Measurements from ENCODE around the gene ZRSR2.

DNA sequence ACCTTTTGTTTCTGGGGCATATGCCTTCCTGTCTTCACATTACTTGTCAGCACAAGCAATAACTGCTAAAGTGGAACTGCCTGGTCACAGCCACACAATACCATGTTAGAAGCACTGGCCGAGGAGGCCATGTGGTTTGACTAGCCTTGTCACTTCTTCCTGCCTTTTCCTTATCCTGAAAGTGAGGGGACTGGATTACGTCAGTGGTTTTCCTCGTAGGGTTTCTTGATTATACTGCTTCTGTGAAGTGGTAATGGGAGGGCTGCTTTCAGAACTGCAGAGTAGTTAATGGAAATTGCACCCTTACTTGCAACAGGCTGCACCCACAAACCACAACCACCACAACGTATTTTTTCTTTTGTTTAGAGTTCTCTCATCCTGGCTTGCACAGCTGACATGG is 26.6 kb downstream of the ZRSR2 start:
- no peak for TF ChIP-seq ZNF274 (IDR thresholded peaks at IDR 0.05; ENCODE audit: low read depth, low read length)
- TF ChIP-seq YY1 (IDR thresholded peaks at IDR 0.05; ENCODE audit: insufficient read depth, insufficient read length), result no peak
- TF ChIP-seq SUZ12 (IDR thresholded peaks at IDR 0.05; ENCODE audit: extremely low read depth, insufficient read depth, insufficient read length), result no peak
